Karpas-422 (cell line): ENCODE data around the gene NAT8. TPM values are rescaled to one million over a fixed set of nuclear protein-coding genes. Genes with fewer than 3 reads are reported as not detected.
"Not testable (repeated sequence)": the region's sequence is repeated elsewhere in the genome, so short reads cannot be mapped to it uniquely, and the experiment has no call there.

Experiments used
- DNase-seq: peaks from one replicate; pipeline ENCODE4 v3.0.0-alpha.2; 2015
- H2AFZ ChIP-seq: fragments of 200-600 bp; sonication (generic); 2 replicates; pipeline ENCODE4 v1.6.1; 2014; ENCODE audit warnings: antibody characterized with exemption, low read length, mixed read lengths
- H3K27ac ChIP-seq: fragments of 200-600 bp; sonication (generic); 2 replicates; pipeline ENCODE4 v1.5.1; 2014; ENCODE audit warnings: mild to moderate bottlenecking, low read length, moderate library complexity
- H3K27me3 ChIP-seq: fragments of 200-600 bp; sonication (generic); 2 replicates; pipeline ENCODE4 v1.6.1; 2014; ENCODE audit warnings: low read length, mixed read lengths
- H3K36me3 ChIP-seq: fragments of 200-600 bp; sonication (generic); 2 replicates; pipeline ENCODE4 v1.6.1; 2014; ENCODE audit warnings: low read length, mixed read lengths; ENCODE audit not compliant: insufficient read depth
- H3K4me1 ChIP-seq: fragments of 200-600 bp; sonication (generic); 2 replicates; pipeline ENCODE4 v1.6.1; 2014; ENCODE audit warnings: mild to moderate bottlenecking, low read length, mixed read lengths
- H3K4me2 ChIP-seq: fragments of 200-600 bp; sonication (generic); 2 replicates; pipeline ENCODE4 v1.6.1; 2014; ENCODE audit warnings: low read length, low read depth, mild to moderate bottlenecking; ENCODE audit not compliant: poor library complexity, severe bottlenecking
- H3K4me3 ChIP-seq: fragments of 200-600 bp; sonication (generic); 2 replicates; pipeline ENCODE4 v1.5.1; 2014; ENCODE audit warnings: mild to moderate bottlenecking, antibody characterized with exemption, low read length, mixed read lengths
- H3K79me2 ChIP-seq: fragments of 200-600 bp; sonication (generic); 2 replicates; pipeline ENCODE4 v1.6.1; 2014; ENCODE audit warnings: mild to moderate bottlenecking, low read length, mixed read lengths
- H3K9ac ChIP-seq: fragments of 200-600 bp; sonication (generic); 2 replicates; pipeline ENCODE4 v1.6.0; 2014; ENCODE audit warnings: low read length
- H3K9me2 ChIP-seq: fragments of 200-600 bp; sonication (generic), shearing (Covaris generic); replicated peaks from 2 replicates; pipeline ENCODE4 v1.6.0; 2014; ENCODE audit warnings: mild to moderate bottlenecking, low read length, moderate library complexity; ENCODE audit not compliant: insufficient read depth
- H3K9me3 ChIP-seq: fragments of 300-700, 200-600 bp; sonication (generic); 2 replicates; pipeline ENCODE4 v1.6.1; 2014; ENCODE audit warnings: low read length, mixed read lengths
- H4K20me1 ChIP-seq: fragments of 200-600 bp; sonication (generic); 2 replicates; pipeline ENCODE4 v1.6.1; 2014; ENCODE audit warnings: mild to moderate bottlenecking, antibody characterized with exemption, low read length, low read depth; ENCODE audit not compliant: insufficient read depth
- total RNA-seq: library from RNA; depleted of rRNA; stranded (reverse); fragments of >200 nt; shearing (Covaris generic); gene quantifications from 2 replicates; pipeline ENCODE4 v1.2.3, GENCODE V29; 2014; ENCODE audit warnings: low replicate concordance

The NAT8 gene
- total RNA-seq, 1 experiment from 2014 or later = not detected

GRCh38 chr2:73626237-73626636, 16.0 kb downstream of the NAT8 start:
- not testable (repeated sequence) for H3K9me3 ChIP-seq, H4K20me1 ChIP-seq, H3K9me2 ChIP-seq, H3K4me1 ChIP-seq, DNase-seq, H3K9ac ChIP-seq, H3K79me2 ChIP-seq, H3K4me2 ChIP-seq, H3K4me3 ChIP-seq, H3K27ac ChIP-seq, H2AFZ ChIP-seq, H3K27me3 ChIP-seq, H3K36me3 ChIP-seq

GRCh38 chr2:73624625-73625024, 17.6 kb downstream of the NAT8 start:
- not testable (repeated sequence) for DNase-seq

GRCh38 chr2:73624036-73624435, 18.2 kb downstream of the NAT8 start:
- not testable (repeated sequence) for DNase-seq, H2AFZ ChIP-seq, H4K20me1 ChIP-seq, H3K27me3 ChIP-seq, H3K27ac ChIP-seq, H3K4me2 ChIP-seq, H3K4me1 ChIP-seq, H3K79me2 ChIP-seq, H3K9me2 ChIP-seq, H3K36me3 ChIP-seq, H3K9me3 ChIP-seq, H3K4me3 ChIP-seq, H3K9ac ChIP-seq

More at GRCh38 chr2:73624625-73625024, 17.6 kb downstream of the NAT8 start:
- H3K36me3 ChIP-seq, H3K79me2 ChIP-seq, H2AFZ ChIP-seq, H3K27ac ChIP-seq, H3K4me2 ChIP-seq, H4K20me1 ChIP-seq, H3K9ac ChIP-seq, H3K27me3 ChIP-seq, H3K4me1 ChIP-seq, H3K9me3 ChIP-seq, H3K9me2 ChIP-seq, H3K4me3 ChIP-seq: not testable (repeated sequence)

GRCh38 chr2:73619925-73620324, 22.3 kb downstream of the NAT8 start:
- not testable (repeated sequence) for H3K4me3 ChIP-seq, H3K4me2 ChIP-seq, H3K79me2 ChIP-seq, H3K4me1 ChIP-seq, H3K9me3 ChIP-seq, H2AFZ ChIP-seq, H3K27ac ChIP-seq, H3K9ac ChIP-seq, H4K20me1 ChIP-seq, DNase-seq, H3K27me3 ChIP-seq, H3K36me3 ChIP-seq, H3K9me2 ChIP-seq

GRCh38 chr2:73614997-73615396, 27.2 kb downstream of the NAT8 start:
- no peak overlapping the region for H3K9ac ChIP-seq
- no peak overlapping the region for H3K4me2 ChIP-seq

GRCh38 chr2:73614105-73614504, 28.1 kb downstream of the NAT8 start:
- Histone ChIP-seq H4K20me1 (no peaks in the 10 kb centered on the region), H3K9me3 (no peaks in the 10 kb centered on the region), H3K4me3 (no peak overlapping the region), H3K36me3 (peaks cover 7% of the 10 kb centered on the region; the same call in 1 of the 2 replicates), H3K4me2 (no peak overlapping the region), H2AFZ (no peak overlapping the region), H3K79me2 (no peaks in the 10 kb centered on the region), H3K27me3 (no peaks in the 10 kb centered on the region), H3K9me2 (no peaks in the 10 kb centered on the region), H3K27ac (no peak overlapping the region), H3K9ac (no peak overlapping the region), H3K4me1 (peaks cover 4% of the 10 kb centered on the region; the same call in 1 of the 2 replicates)
- no peak for DNase-seq

More at GRCh38 chr2:73614997-73615396, 27.2 kb downstream of the NAT8 start:
- no peak for DNase-seq
- Histone ChIP-seq H4K20me1 (no peaks in the 10 kb centered on the region), H3K4me1 (peaks cover 4% of the 10 kb centered on the region; the same call in 1 of the 2 replicates), H3K9me2 (no peaks in the 10 kb centered on the region), H3K27me3 (no peaks in the 10 kb centered on the region), H3K9me3 (no peaks in the 10 kb centered on the region), H3K79me2 (no peaks in the 10 kb centered on the region), H3K36me3 (peaks cover 4% of the 10 kb centered on the region; the same call in 1 of the 2 replicates), H2AFZ (no peak overlapping the region), H3K4me3 (no peak overlapping the region), H3K27ac (no peak overlapping the region)

- H3K9ac ChIP-seq = no peak overlapping the region
- no peaks in the 10 kb centered on the region for H3K27me3 ChIP-seq
- H3K36me3 ChIP-seq = peaks cover 7% of the 10 kb centered on the region; the same call in 1 of the 2 replicates
- H3K4me1 ChIP-seq = peaks cover 4% of the 10 kb centered on the region; the same call in 1 of the 2 replicates
- H3K27ac ChIP-seq = no peak overlapping the region
- H3K4me3 ChIP-seq = no peak overlapping the region
- H2AFZ ChIP-seq = no peak overlapping the region
- H3K79me2 ChIP-seq = no peaks in the 10 kb centered on the region
- no peaks in the 10 kb centered on the region for H3K9me2 ChIP-seq
- DNase-seq = no peak
- no peaks in the 10 kb centered on the region for H3K9me3 ChIP-seq
- no peak overlapping the region for H3K4me2 ChIP-seq
- H4K20me1 ChIP-seq = no peaks in the 10 kb centered on the region
Observed at GRCh38 chr2:73611867-73612266, 30.4 kb downstream of the NAT8 start.

GRCh38 chr2:73611193-73611592, 31.0 kb downstream of the NAT8 start:
- Histone ChIP-seq H3K4me3 (no peak overlapping the region), H4K20me1 (no peaks in the 10 kb centered on the region), H3K36me3 (peaks cover 7% of the 10 kb centered on the region; the same call in 1 of the 2 replicates), H3K4me2 (no peak overlapping the region), H3K27me3 (no peaks in the 10 kb centered on the region), H3K4me1 (peaks cover 4% of the 10 kb centered on the region; the same call in 1 of the 2 replicates), H3K9me2 (no peaks in the 10 kb centered on the region), H3K9me3 (no peaks in the 10 kb centered on the region), H3K9ac (no peak overlapping the region), H3K27ac (no peak overlapping the region), H2AFZ (no peak overlapping the region), H3K79me2 (no peaks in the 10 kb centered on the region)
- no peak for DNase-seq

- Histone ChIP-seq H3K4me2 (no peak overlapping the region), H2AFZ (no peak overlapping the region), H3K4me3 (no peak overlapping the region), H3K79me2 (no peaks in the 10 kb centered on the region), H3K9me3 (no peaks in the 10 kb centered on the region), H3K4me1 (peaks cover 4% of the 10 kb centered on the region; the same call in 1 of the 2 replicates), H3K27me3 (no peaks in the 10 kb centered on the region), H3K27ac (no peak overlapping the region), H3K36me3 (peaks cover 7% of the 10 kb centered on the region; the same call in 1 of the 2 replicates), H4K20me1 (no peaks in the 10 kb centered on the region), H3K9ac (no peak overlapping the region), H3K9me2 (no peaks in the 10 kb centered on the region)
- no peak for DNase-seq
Observed at GRCh38 chr2:73610111-73610510, 32.1 kb downstream of the NAT8 start.
